Vagina (tissue), 2 donors: ENCODE data around the gene METTL24.

Source experiments
- CTCF ChIP-seq, 3 experiments: fragments of 450-650 bp in 2 of 3; fragments of 200-600 bp in 1 of 3; sonication (generic) in 1 of 3; IDR thresholded peaks; one replicate each; pipeline ENCODE4 v1.5.1; 2017 to 2019; ENCODE audit warnings: antibody characterized with exemption in 3 of 3, mild to moderate bottlenecking in 2 of 3, moderate library complexity in 2 of 3
- POLR2A ChIP-seq, 2 donors: fragments of 450-650 bp; IDR thresholded peaks; one replicate each; pipeline ENCODE4 v1.6.1; 2017; ENCODE audit warnings: antibody characterized with exemption in 2 of 2, mild to moderate bottlenecking in 2 of 2, moderate library complexity in 2 of 2

GRCh38 chr6:110324548-110324947 is 33.6 kb downstream of the METTL24 start:
- TF ChIP-seq CTCF (IDR thresholded peaks at IDR 0.05): no peak
- no peak for TF ChIP-seq POLR2A (IDR thresholded peaks at IDR 0.05)
